GM12878 (cell line): ENCODE results near the gene MAP4K5. TPM values are rescaled to one million over a fixed set of nuclear protein-coding genes. Genes with fewer than 3 reads are reported as not detected.

Experiments used
- ATAC-seq: fragments of 200-7000 bp; cut with Tn5 transposase; 3 replicates; pipeline ENCODE4 v1.9.1; 2020; ENCODE audit warnings: mild to moderate bottlenecking, moderate library complexity
- BruUV-seq: library from RNA; stranded (reverse); fragments of 400-500 nt; replicated peaks from 2 replicates; lab custom pipeline; 2021; lab: Mats Ljungman, UMichigan
- CTCF ChIA-PET: fragments of 300-600 bp; sonication (Branson Sonifier 250); formaldehyde crosslinking; extraction: SDS; loops from one replicate; lab custom pipeline; 2021; ENCODE audit warnings: inconsistent platforms; lab: Yijun Ruan, JAX
- POLR2A ChIA-PET: fragments of 350-600 bp; formaldehyde crosslinking; extraction: SDS; loops from one replicate; lab custom pipeline; 2021; ENCODE audit warnings: inconsistent platforms; lab: Charles Lee
- RAD21 ChIA-PET: fragments of 300-600 bp; sonication (Branson Sonifier 250); formaldehyde crosslinking; loops from one replicate; lab custom pipeline; 2023; ENCODE audit warnings: antibody characterized with exemption; ENCODE audit not compliant: unreplicated experiment; lab: Charles Lee
- SMC1A ChIA-PET: fragments of 300-600 bp; sonication (Branson Sonifier 250); formaldehyde crosslinking; loops from one replicate; lab custom pipeline; 2023; ENCODE audit not compliant: unreplicated experiment, uncharacterized antibody; lab: Charles Lee
- DNase-seq: peaks from one replicate; pipeline ENCODE4 v3.0.0-alpha.2; 2011; ENCODE audit warnings: low read depth, low spot score
- FAIRE-seq: peaks from 3 replicates; lab custom pipeline; 2011; peaks lifted over from hg19 to GRCh38; lab: Jason Lieb, UNC
- H2AFZ ChIP-seq: 2 replicates; pipeline ENCODE4 v1.6.0; 2011; ENCODE audit warnings: low read depth, low read length, control low read depth; ENCODE audit not compliant: control insufficient read depth
- H3K27ac ChIP-seq: 2 replicates; pipeline ENCODE4 v1.5.1; 2011; ENCODE audit warnings: control low read depth; ENCODE audit not compliant: control insufficient read depth, insufficient read depth
- H3K27me3 ChIP-seq, 2 experiments: replicated peaks in 1 of 2; 2 replicates each; pipeline versions ENCODE4 v1.6.0 to v1.6.1; 2011; ENCODE audit warnings: low read length in 1 of 2; ENCODE audit not compliant: control insufficient read depth in 2 of 2, insufficient read depth in 2 of 2
- H3K36me3 ChIP-seq, 2 experiments: 2 replicates each; pipeline ENCODE4 v1.5.1; 2011; ENCODE audit warnings: low read length in 1 of 2; ENCODE audit not compliant: control insufficient read depth in 2 of 2, insufficient read depth in 2 of 2
- H3K4me1 ChIP-seq: 2 replicates; pipeline ENCODE4 v1.6.1; 2011; ENCODE audit warnings: mild to moderate bottlenecking, low read length, moderate library complexity, mixed read lengths; ENCODE audit not compliant: control insufficient read depth, insufficient read depth
- H3K4me2 ChIP-seq: 2 replicates; pipeline ENCODE4 v1.6.0; 2011; ENCODE audit warnings: control low read depth; ENCODE audit not compliant: control insufficient read depth, insufficient read depth
- H3K4me3 ChIP-seq: fragments of 200-600 bp; sonication (generic); 2 replicates; pipeline ENCODE4 v1.5.1; 2016
- H3K79me2 ChIP-seq: 2 replicates; pipeline ENCODE4 v1.6.0; 2011; ENCODE audit warnings: low read length; ENCODE audit not compliant: control insufficient read depth, insufficient read depth
- H3K9ac ChIP-seq: 2 replicates; pipeline ENCODE4 v1.8.0; 2011; ENCODE audit warnings: low read length, control low read depth, mixed read lengths; ENCODE audit not compliant: control insufficient read depth, insufficient read depth
- H3K9me3 ChIP-seq: replicated peaks from 3 replicates; pipeline ENCODE4 v1.5.1; 2011; ENCODE audit warnings: mild to moderate bottlenecking, low read length; ENCODE audit not compliant: control insufficient read depth, insufficient read depth
- H4K20me1 ChIP-seq: 2 replicates; pipeline ENCODE4 v1.6.0; 2011; ENCODE audit not compliant: control insufficient read depth, insufficient read depth
- ASH2L ChIP-seq: fragments of 300-600, 200-600 bp; sonication (generic); IDR thresholded peaks from 2 replicates; pipeline ENCODE4 v1.6.1; 2017; ENCODE audit warnings: low read depth, mild to moderate bottlenecking, borderline replicate concordance
- ATF2 ChIP-seq: IDR thresholded peaks from 2 replicates; pipeline ENCODE4 v1.6.1; 2012; ENCODE audit warnings: low read length, inconsistent platforms
- E4F1 ChIP-seq: fragments of 450-650 bp; IDR thresholded peaks from 2 replicates; pipeline ENCODE4 v1.6.1; 2018; ENCODE audit warnings: borderline replicate concordance, mild to moderate bottlenecking; ENCODE audit not compliant: partially characterized antibody
- EED ChIP-seq: sonication (generic); IDR thresholded peaks from 2 replicates; pipeline ENCODE4 v1.6.1; 2016; ENCODE audit warnings: antibody characterized with exemption, low read depth
- ESRRA ChIP-seq: IDR thresholded peaks from 2 replicates; pipeline ENCODE4 v1.6.1; 2012; ENCODE audit warnings: mild to moderate bottlenecking, low read length, improper control_type of control experiment
- MYC ChIP-seq: IDR thresholded peaks from 2 replicates; pipeline ENCODE4 v1.6.1; 2011; ENCODE audit warnings: mild to moderate bottlenecking, low read length, moderate library complexity, inconsistent platforms; ENCODE audit not compliant: insufficient read depth, insufficient replicate concordance, insufficient read length, severe bottlenecking
- RBBP5 ChIP-seq: fragments of 200-600 bp; sonication (generic); conservative IDR thresholded peaks from 2 replicates; pipeline ENCODE4 v1.6.1; 2016
- RELA ChIP-seq: fragments of 450-650 bp; IDR thresholded peaks from 2 replicates; pipeline ENCODE4 v1.8.0; 2014; ENCODE audit warnings: borderline replicate concordance; ENCODE audit not compliant: partially characterized antibody
- REST ChIP-seq: IDR thresholded peaks from 2 replicates; pipeline ENCODE4 v1.6.1; 2012; ENCODE audit warnings: mild to moderate bottlenecking, low read depth, low read length
- SMC3 ChIP-seq: IDR thresholded peaks from 2 replicates; pipeline ENCODE4 v1.6.1; 2011; ENCODE audit warnings: low read length, improper control_type of control experiment, borderline replicate concordance
- WGBS: methylation state at CpG from one replicate; pipeline ENCODE4 v1.1.6; 2016; ENCODE audit warnings: low lambda C conversion rate; ENCODE audit not compliant: insufficient replicate concordance, insufficient coverage; ENCODE audit errors: missing lambda C conversion rate; 5-methylcytosine and 5-hydroxymethylcytosine counted together
- in situ Hi-C: fragments of 300-500 bp; cut with MboI; formaldehyde crosslinking; loops from 9 replicates; pipeline ENCODE4 v1.14.3; 2018; ENCODE audit warnings: mixed read lengths
- intact Hi-C: fragments of 100-400 bp; cut with micrococcal nuclease; formaldehyde crosslinking; loops from one replicate; pipeline ENCODE4 v1.14.2; 2022; ENCODE audit not compliant: unreplicated experiment
- polyA plus RNA-seq, 11 experiments: library from polyadenylated mRNA; depleted of rRNA in 4 of 11; unstranded in 6 of 11; stranded (reverse) in 5 of 11; fragments of >200 nt; fragmentation: Nextera tagmentation in 4 of 11; fragmentation: Illumina TruSeq in 1 of 11; extraction: Ambion mirVana in 4 of 11; extraction: Trizol in 1 of 11; gene quantifications; 1 replicate in 1 of 11; 2 replicates in 10 of 11; pipeline versions ENCODE4 v1.2.1 to v1.2.3, GENCODE V29; 2011 to 2016; ENCODE audit warnings: inconsistent platforms in 2 of 11, missing spikeins in 2 of 11, low read depth in 1 of 11
- total RNA-seq, 4 experiments: library from RNA; depleted of rRNA in 3 of 4; stranded (reverse); fragments of >200 nt in 3 of 4; fragmentation: Illumina TruSeq in 1 of 4; extraction: Trizol in 1 of 4; gene quantifications; 2 replicates each; pipeline versions ENCODE4 v1.2.1 to v1.2.3, GENCODE V29; 2013 to 2021

The MAP4K5 gene
- total and polyA plus RNA-seq, 10 of the 15 experiments (the other 5 are each of a cell fraction or from before 2014, with no cell fraction given): 9.1 to 41.3 (median 30.1) TPM

- TF ChIP-seq REST (no peak), SMC3 (no peak), MYC (no peak)
These were observed 78.5 kb downstream of the MAP4K5 start (continued) for GRCh38 chr14:50453869-50454268.

DNA sequence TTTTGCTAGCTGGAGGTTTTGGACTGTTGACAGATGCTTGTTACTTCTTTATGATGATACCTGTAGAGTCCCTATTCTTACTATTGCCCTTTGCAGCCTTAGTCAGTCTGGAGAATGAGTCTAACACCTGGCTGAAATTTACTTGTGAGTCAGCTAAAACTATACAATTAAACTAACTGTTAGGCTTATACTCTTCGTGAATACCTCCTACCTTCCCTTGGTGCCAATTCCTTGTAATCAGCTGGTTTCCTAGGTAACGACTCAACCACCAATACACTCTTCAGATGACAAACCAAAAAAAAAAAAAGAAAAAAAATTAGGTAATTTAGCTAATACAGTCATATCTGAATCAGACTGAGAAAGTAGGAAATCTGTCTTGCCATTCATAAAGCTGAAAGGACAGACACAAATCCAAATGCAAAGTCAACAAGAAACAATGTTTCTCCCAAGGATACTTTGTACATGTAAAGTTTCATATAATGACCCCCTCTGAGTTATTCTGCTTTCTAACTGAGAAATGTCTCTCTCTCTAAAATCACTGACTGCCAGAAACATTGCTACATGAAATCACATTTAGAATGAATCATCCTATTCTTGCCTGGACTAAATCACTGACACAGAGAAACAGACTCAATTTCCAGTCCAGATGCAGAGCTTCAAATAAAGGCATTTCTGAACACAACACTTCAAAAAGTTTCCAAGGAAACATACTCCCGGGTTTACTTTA lies 79.2 kb downstream of the MAP4K5 start:
- FAIRE-seq (peak; percentile 18), ATAC-seq (no peak), DNase-seq (no peak)
- H2AFZ ChIP-seq: no peak overlapping the region
- ChIA-PET RAD21 (no interaction called here), CTCF (no interaction called here), POLR2A (no interaction called here), SMC1A (no interaction called here)
- no peaks in the 10 kb centered on the region for H3K79me2 ChIP-seq
- TF ChIP-seq RELA (no peak), SMC3 (no peak), ASH2L (no peak), RBBP5 (no peak), E4F1 (no peak), ATF2 (no peak), EED (no peak), ESRRA (no peak)
- no peak overlapping the region for H3K4me3 ChIP-seq
- no peaks in the 10 kb centered on the region for H3K4me1 ChIP-seq
- H3K9me3 ChIP-seq: no peaks in the 10 kb centered on the region; the same call in 1 of the 3 replicates
- H4K20me1 ChIP-seq: no peaks in the 10 kb centered on the region
- peaks cover 0 to 9% of the 10 kb centered on the region in 2 experiments for H3K36me3 ChIP-seq
- no peak overlapping the region for H3K27ac ChIP-seq
- no peak overlapping the region for H3K9ac ChIP-seq
- WGBS: 97% methylated on average over 3 of the region's 3 CpGs
- in situ Hi-C loops: no loop called here
- no peaks in the 10 kb centered on the region for H3K27me3 ChIP-seq
- no TSS peak for BruUV-seq
- intact Hi-C loops: no loop called here
- no peak overlapping the region for H3K4me2 ChIP-seq
